Lung (tissue), 12 donors: ENCODE data around the gene ADAMTS2. TPM values are rescaled to one million over a fixed set of nuclear protein-coding genes. Genes with fewer than 3 reads are reported as not detected.

Experiments used
- ATAC-seq: fragments of 200-7000 bp; cut with Tn5 transposase; one replicate; pipeline ENCODE4 v1.9.1; 2020; ENCODE audit warnings: moderate number of reproducible peaks; ENCODE audit not compliant: insufficient read depth, low FRiP score
- DNase-seq, 3 donors: peaks; one replicate each; pipeline ENCODE4 v3.0.0-alpha.2; 2013 to 2017
- H3K27ac ChIP-seq, 2 donors: one replicate each; pipeline ENCODE4 v1.5.1; 2013; ENCODE audit warnings: mild to moderate bottlenecking in 2 of 2, moderate library complexity in 2 of 2, control low read depth in 1 of 2, inconsistent platforms in 1 of 2, low read depth in 1 of 2, low read length in 1 of 2
- H3K27me3 ChIP-seq, 3 donors: one replicate each; pipeline ENCODE4 v1.5.1; 2013; ENCODE audit warnings: low read length in 2 of 3; ENCODE audit not compliant: control insufficient read depth in 3 of 3, insufficient read depth in 3 of 3
- H3K36me3 ChIP-seq, 4 donors: one replicate each; pipeline ENCODE4 v1.5.1; 2013; ENCODE audit warnings: low read length in 4 of 4, mild to moderate bottlenecking in 1 of 4, moderate library complexity in 1 of 4; ENCODE audit not compliant: control insufficient read depth in 4 of 4, insufficient read depth in 4 of 4
- H3K4me1 ChIP-seq, 5 donors: one replicate each; pipeline ENCODE4 v1.5.1; 2013; ENCODE audit warnings: low read length in 5 of 5, mild to moderate bottlenecking in 2 of 5, moderate library complexity in 1 of 5; ENCODE audit not compliant: control insufficient read depth in 5 of 5, insufficient read depth in 5 of 5
- H3K4me3 ChIP-seq: one replicate; pipeline ENCODE4 v1.5.1; 2013; ENCODE audit warnings: mild to moderate bottlenecking, control low read depth, moderate library complexity
- H3K9ac ChIP-seq, 2 donors: one replicate each; pipeline ENCODE4 v1.5.1; 2013; ENCODE audit warnings: low read length in 2 of 2, control low read depth in 1 of 2; ENCODE audit not compliant: insufficient read depth in 1 of 2
- H3K9me3 ChIP-seq, 4 donors: one replicate each; pipeline ENCODE4 v1.5.1; 2013; ENCODE audit warnings: low read length in 3 of 4, mild to moderate bottlenecking in 1 of 4, moderate library complexity in 1 of 4; ENCODE audit not compliant: control insufficient read depth in 4 of 4, insufficient read depth in 3 of 4
- CTCF ChIP-seq: IDR thresholded peaks from 2 replicates; pipeline ENCODE4 v1.5.1; 2012; ENCODE audit warnings: mild to moderate bottlenecking; ENCODE audit errors: control extremely low read depth, extremely low read depth
- WGBS, 2 donors: extraction: QIAGEN DNeasy Blood & Tissue Kit; methylation state at CpG; one replicate each; pipeline ENCODE4 v1.1.7; 2013; 5-methylcytosine and 5-hydroxymethylcytosine counted together
- polyA plus RNA-seq, 2 donors: library from polyadenylated mRNA; stranded (reverse); fragments of 200-250 nt; gene quantifications; one replicate each; pipeline ENCODE4 v1.2.1, GENCODE V29; 2013
- total RNA-seq, 2 donors: library from RNA; depleted of rRNA in 1 of 2; stranded (reverse); fragments of >200 nt in 1 of 2; gene quantifications; one replicate each; pipeline ENCODE4 v1.2.1, GENCODE V29; 2014 to 2021
- donor health status: control.
- donor health status: control.
- donor health status: Bipolar disorder and iron deficiency.
- donor health status: healthy.
- donor health status: DM: yes; HTN: yes; CAD: no.

The ADAMTS2 gene
- total and polyA plus RNA-seq, 4 donors = 9.3 to 45.5 (median 28.7) TPM

DNA sequence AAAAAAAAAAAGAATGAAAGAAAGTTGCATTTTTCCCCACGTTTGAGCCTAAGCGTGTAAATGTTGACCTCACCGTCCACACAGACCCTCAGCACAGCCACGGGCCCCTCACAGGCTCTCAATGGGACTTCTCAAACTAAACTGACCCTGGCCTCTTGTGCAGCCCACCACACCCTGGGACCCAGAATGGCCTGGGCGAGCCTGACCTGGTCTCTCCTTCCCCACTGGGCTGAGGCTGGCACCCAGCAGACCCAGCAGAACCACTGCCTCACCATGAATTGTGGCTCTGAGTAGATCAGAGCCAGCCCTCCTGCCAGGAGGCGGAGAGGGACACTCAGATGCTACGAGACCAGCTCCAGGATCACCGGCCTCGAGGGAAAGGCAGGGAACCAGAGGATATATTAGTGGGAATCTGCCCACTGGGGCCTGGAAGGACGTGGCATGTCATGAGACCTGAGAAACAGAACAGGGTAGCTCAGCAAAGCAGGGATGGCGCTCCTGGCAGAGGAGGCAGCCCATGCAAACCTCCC lies 160.7 kb downstream of the ADAMTS2 start:
- TF ChIP-seq CTCF = no peak
- Histone ChIP-seq H3K27ac (no peak overlapping the region), H3K4me1 (peaks cover 0 to 20% (median 0%) of the 10 kb centered on the region in 5 donors), H3K9ac (no peak overlapping the region), H3K27me3 (no peaks in the 10 kb centered on the region), H3K9me3 (peaks cover 0 to 4% (median 0%) of the 10 kb centered on the region in 4 donors), H3K4me3 (no peak overlapping the region), H3K36me3 (peaks cover 0 to 6% (median 0%) of the 10 kb centered on the region in 4 donors)
- DNase-seq (no peak), ATAC-seq (no peak)
- 80 to 91% methylated on average over 11 of the region's 11 CpGs for WGBS, 2 donors

DNA sequence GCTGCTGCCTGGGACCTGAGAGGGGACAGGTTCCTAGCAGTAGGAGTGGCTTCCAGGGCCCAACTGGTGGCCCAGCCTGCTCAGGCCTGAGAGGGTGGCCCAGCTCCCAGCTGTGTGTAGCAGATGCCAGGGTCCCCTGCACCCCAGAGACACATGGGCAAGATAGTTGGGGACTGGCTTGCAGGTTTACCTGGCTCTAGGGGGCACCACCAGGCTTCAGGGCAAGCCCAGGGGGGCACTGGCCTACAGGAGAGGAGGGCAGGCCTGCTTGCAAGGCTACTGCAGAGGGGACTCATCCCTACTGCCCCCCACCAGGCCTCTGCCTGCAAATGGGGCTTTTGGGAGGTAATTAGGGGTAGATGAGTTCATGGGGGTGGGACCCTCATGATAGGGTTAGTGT lies 161.8 kb downstream of the ADAMTS2 start:
- H3K4me1 ChIP-seq = peaks cover 0 to 20% (median 0%) of the 10 kb centered on the region in 5 donors
- H3K27me3 ChIP-seq = no peaks in the 10 kb centered on the region
- H3K27ac ChIP-seq = no peak overlapping the region
- DNase-seq = no peak
- peaks cover 0 to 9% (median 1%) of the 10 kb centered on the region in 4 donors for H3K36me3 ChIP-seq
- H3K4me3 ChIP-seq = no peak overlapping the region
- ATAC-seq = no peak
- H3K9ac ChIP-seq = no peak overlapping the region
- TF ChIP-seq CTCF = no peak
- H3K9me3 ChIP-seq = peaks cover 0 to 6% (median 0%) of the 10 kb centered on the region in 4 donors

GRCh38 chr5:179182601-179183000 lies 162.7 kb downstream of the ADAMTS2 start:
- no peak for TF ChIP-seq CTCF
- Histone ChIP-seq H3K4me1 (peaks cover 0 to 20% (median 0%) of the 10 kb centered on the region in 5 donors), H3K36me3 (peaks cover 0 to 9% (median 1%) of the 10 kb centered on the region in 4 donors), H3K27me3 (no peaks in the 10 kb centered on the region), H3K4me3 (no peak overlapping the region), H3K27ac (no peak overlapping the region), H3K9me3 (peaks cover 0 to 8% (median 0%) of the 10 kb centered on the region in 4 donors), H3K9ac (no peak overlapping the region)
- 89% methylated on average over 13 of the region's 13 CpGs for WGBS, 2 donors
- DNase-seq = no peak
- ATAC-seq = no peak

DNA sequence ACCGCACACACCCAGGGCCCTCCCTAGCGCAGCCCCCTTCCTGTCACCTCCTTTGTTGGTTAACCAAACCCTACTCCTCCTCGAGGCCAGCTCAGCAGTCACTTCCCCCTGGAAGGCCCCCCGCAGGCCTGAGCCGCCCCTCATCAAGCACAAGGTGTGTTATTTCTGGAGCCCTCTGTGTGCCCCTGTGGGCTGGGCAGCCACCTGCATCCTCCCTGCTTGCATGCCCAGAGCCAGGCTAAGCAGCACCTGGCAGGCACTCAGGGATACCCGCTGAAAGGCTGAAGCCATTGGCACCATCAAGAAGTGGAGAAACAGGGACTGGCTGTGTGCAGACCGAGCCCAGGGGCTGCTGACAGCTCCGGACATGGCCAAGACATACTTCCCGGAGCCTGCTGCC lies 163.3 kb downstream of the ADAMTS2 start:
- ATAC-seq = no peak
- DNase-seq = no peak
- peaks cover 0 to 20% (median 0%) of the 10 kb centered on the region in 5 donors for H3K4me1 ChIP-seq

More for the DNA sequence above, 163.3 kb downstream of the ADAMTS2 start:
- Histone ChIP-seq H3K9ac (no peak overlapping the region), H3K27ac (no peak overlapping the region), H3K4me3 (no peak overlapping the region), H3K27me3 (no peaks in the 10 kb centered on the region), H3K9me3 (peaks cover 0 to 8% (median 0%) of the 10 kb centered on the region in 4 donors), H3K36me3 (peaks cover 0 to 9% (median 1%) of the 10 kb centered on the region in 4 donors)
- TF ChIP-seq CTCF = no peak
- WGBS, 2 donors = 37 to 53% methylated on average over 9 of the region's 9 CpGs
